ENCODE measurements around the gene TMEM88.
"Not testable (repeated sequence)": the region's sequence is repeated elsewhere in the genome, so short reads cannot be mapped to it uniquely, and the experiment has no call there.

The TMEM88 gene

GRCh38 chr17:7854851-7855659, at the start of gene TMEM88:
Gene TMEM88 (plus strand): TSS chr17:7855066. CDS start chr17:7855075, 9 bp downstream.
- no peak for DNase-seq (ENCODE audit: low spot score)

GRCh38 chr17:7806587-7806986, 48.3 kb upstream of the TMEM88 start:
- DNase-seq (ENCODE audit: low spot score), result no peak

- DNase-seq (ENCODE audit: low spot score), result no peak
These were observed 47.7 kb upstream of the TMEM88 start for GRCh38 chr17:7807206-7807605.

- no peak for DNase-seq (ENCODE audit: low spot score)
These were observed 45.6 kb upstream of the TMEM88 start for GRCh38 chr17:7809086-7809790.

- DNase-seq (ENCODE audit: low spot score), result not testable (repeated sequence)
These were observed 45.0 kb upstream of the TMEM88 start for GRCh38 chr17:7809791-7810343.

- no peak for DNase-seq (ENCODE audit: low spot score)
These were observed 43.6 kb upstream of the TMEM88 start for GRCh38 chr17:7811251-7811650.

GRCh38 chr17:7814969-7815368, 39.9 kb upstream of the TMEM88 start:
- no peak for DNase-seq (ENCODE audit: low spot score)

- DNase-seq (ENCODE audit: low spot score), result no peak
These were observed 37.8 kb upstream of the TMEM88 start for GRCh38 chr17:7816926-7817642.

GRCh38 chr17:7817643-7817964, 37.3 kb upstream of the TMEM88 start:
- no peak for DNase-seq (ENCODE audit: low spot score)

GRCh38 chr17:7818026-7818425, 36.8 kb upstream of the TMEM88 start:
- no peak for DNase-seq (ENCODE audit: low spot score)

GRCh38 chr17:7818746-7819645, 35.9 kb upstream of the TMEM88 start:
- no peak for DNase-seq (ENCODE audit: low spot score)

- no peak for DNase-seq (ENCODE audit: low spot score)
These were observed 34.6 kb upstream of the TMEM88 start for GRCh38 chr17:7820231-7820630.

- DNase-seq (ENCODE audit: low spot score), result no peak
These were observed 32.7 kb upstream of the TMEM88 start for GRCh38 chr17:7822126-7822525.

GRCh38 chr17:7823581-7824001, 31.3 kb upstream of the TMEM88 start:
- no peak for DNase-seq (ENCODE audit: low spot score)

- DNase-seq (ENCODE audit: low spot score), result no peak
These were observed 30.6 kb upstream of the TMEM88 start for GRCh38 chr17:7824021-7824924.

GRCh38 chr17:7825206-7825990, 29.5 kb upstream of the TMEM88 start:
- DNase-seq (ENCODE audit: low spot score), result no peak

- DNase-seq (ENCODE audit: low spot score), result no peak
These were observed 24.2 kb upstream of the TMEM88 start for GRCh38 chr17:7830616-7831015.

GRCh38 chr17:7831233-7831632, 23.6 kb upstream of the TMEM88 start:
- no peak for DNase-seq (ENCODE audit: low spot score)

GRCh38 chr17:7832431-7832830, 22.4 kb upstream of the TMEM88 start:
- no peak for DNase-seq (ENCODE audit: low spot score)

Data from GM03348 (cell line).